Muscle of back (tissue), 13 donors: ENCODE data around the gene DIS3L. TPM values are rescaled to one million over a fixed set of nuclear protein-coding genes. Genes with fewer than 3 reads are reported as not detected.
"Not testable (repeated sequence)": the region's sequence is repeated elsewhere in the genome, so short reads cannot be mapped to it uniquely, and the experiment has no call there.

Experiments
- DNase-seq, 3 donors: peaks; one replicate each; pipeline versions ENCODE4 v3.0.0 to v3.0.0-alpha.2; 2013
- long read RNA-seq, 9 donors: transcript quantifications; one replicate each; lab custom pipeline, GENCODE V29; 2026
- polyA plus RNA-seq, 10 donors: library from polyadenylated mRNA; unstranded; fragments of 120-200 nt; gene quantifications; one replicate each; pipeline ENCODE4 v1.2.1, GENCODE V29; 2013; ENCODE audit not compliant: insufficient read length in 10 of 10

DIS3L gene
- polyA plus RNA-seq = 10 to 100 TPM; 21.8 to 40.7 (median 31.3) TPM
- long read RNA-seq, donor 1 = 0 reads
- long read RNA-seq, donor 2, partial matches to known transcripts = 0 of 3 reads
- long read RNA-seq, donor 2, other reads (novel, unspliced or antisense) = 0 of 3 reads
- long read RNA-seq, donor 3 = 0 reads
- long read RNA-seq, donor 4, partial matches to known transcripts = 5 of 7 reads
- long read RNA-seq, donor 4, other reads (novel, unspliced or antisense) = 0 of 7 reads
- long read RNA-seq, donor 5, partial matches to known transcripts = 5 of 10 reads
- long read RNA-seq, donor 5, other reads (novel, unspliced or antisense) = 0 of 10 reads
- long read RNA-seq, donor 6, transcript DIS3L-202 (17 exons, 3,647 nt) = major isoform, 5 of 5 reads
- long read RNA-seq, donor 6, partial matches to known transcripts = 0 of 5 reads
- long read RNA-seq, donor 6, other reads (novel, unspliced or antisense) = 0 of 5 reads
- long read RNA-seq, donor 7, partial matches to known transcripts = 0 of 3 reads
- long read RNA-seq, donor 7, other reads (novel, unspliced or antisense) = 0 of 3 reads
- long read RNA-seq, donor 8, partial matches to known transcripts = 0 of 3 reads
- long read RNA-seq, donor 8, other reads (novel, unspliced or antisense) = 0 of 3 reads
- long read RNA-seq, donor 9 = 0 reads

GRCh38 chr15:66293419-66294156 lies at the start of gene DIS3L:
Gene DIS3L (plus strand): TSS chr15:66293568. CDS start chr15:66293597, 29 bp downstream.
- DNase-seq = peak; percentile 48 to 90 (median 68)

GRCh38 chr15:66245832-66246231 lies 47.5 kb upstream of the DIS3L start:
- not testable (repeated sequence) for DNase-seq

GRCh38 chr15:66246937-66247336 lies 46.4 kb upstream of the DIS3L start:
- DNase-seq = no peak

GRCh38 chr15:66249605-66250174 lies 43.7 kb upstream of the DIS3L start:
- DNase-seq = no peak

GRCh38 chr15:66251065-66251789 lies 42.1 kb upstream of the DIS3L start:
- no peak for DNase-seq

- DNase-seq = peak in 2 of 3 donors; percentile 23 to 46
These were observed 41.3 kb upstream of the DIS3L start for GRCh38 chr15:66251790-66252684.

GRCh38 chr15:66252685-66253417 lies 40.5 kb upstream of the DIS3L start:
- peak in 2 of 3 donors; percentile 22 to 70 for DNase-seq

GRCh38 chr15:66253418-66254088 lies 39.8 kb upstream of the DIS3L start, which contains the start of gene MEGF11:
Gene MEGF11 (minus strand): TSS chr15:66253750. CDS start chr15:66128403, 125,347 bp downstream.
- DNase-seq = peak; percentile 27 to 73 (median 49)

GRCh38 chr15:66254089-66254950 lies 39.0 kb upstream of the DIS3L start:
- no peak for DNase-seq

- no peak for DNase-seq
These were observed 38.3 kb upstream of the DIS3L start for GRCh38 chr15:66254951-66255676.

- no peak for DNase-seq
These were observed 36.7 kb upstream of the DIS3L start for GRCh38 chr15:66256692-66257091.

GRCh38 chr15:66261056-66261455 lies 32.3 kb upstream of the DIS3L start:
- DNase-seq = no peak

GRCh38 chr15:66262837-66263236 lies 30.5 kb upstream of the DIS3L start:
- not testable (repeated sequence) for DNase-seq

- DNase-seq = no peak
These were observed 28.4 kb upstream of the DIS3L start for GRCh38 chr15:66264859-66265513.

- no peak for DNase-seq
These were observed 23.9 kb upstream of the DIS3L start for GRCh38 chr15:66269326-66270090.

GRCh38 chr15:66270932-66271331 lies 22.4 kb upstream of the DIS3L start:
- DNase-seq = no peak
